ENCODE measurements around the gene TEAD4. TPM values are rescaled to one million over a fixed set of nuclear protein-coding genes. Genes with fewer than 3 reads are reported as not detected.

The TEAD4 gene
- total and polyA plus RNA-seq, 11 donors, result 5.7 to 59.2 (median 16.1) TPM

DNA sequence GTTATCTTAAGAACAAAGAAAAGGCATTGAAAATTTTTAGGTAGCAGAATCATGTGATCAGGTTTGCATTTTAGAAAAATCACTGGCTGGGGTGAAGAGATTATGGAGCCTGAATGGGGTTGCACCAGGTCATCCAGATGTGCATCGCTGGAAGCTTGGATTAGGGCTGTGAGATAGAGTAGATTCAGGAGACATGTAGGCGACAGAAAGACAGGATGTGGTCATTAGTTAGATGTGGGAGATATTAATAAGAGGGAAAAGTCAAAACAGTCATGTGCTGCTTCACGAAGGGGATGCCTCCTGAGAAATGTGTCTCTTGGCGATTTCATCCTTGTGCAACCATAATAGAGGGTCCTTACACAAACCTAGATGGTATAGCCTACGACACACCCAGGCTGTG, 25.1 kb downstream of the TEAD4 start:
- H3K27me3 ChIP-seq, result no peaks in the 10 kb centered on the region
- intact Hi-C loops (cut with DNase I), result no loop called here
- ATAC-seq (no peak), DNase-seq (no peak)
- no peak overlapping the region for H3K27ac ChIP-seq
- WGBS, 4 donors, result 72 to 74% (median 74%) methylated on average over 5 of the region's 5 CpGs
- peaks cover 0 to 19% (median 0%) of the 10 kb centered on the region in 12 donors for H3K4me1 ChIP-seq
- TF ChIP-seq POLR2A (IDR thresholded peaks at IDR 0.05), result no peak
- TF ChIP-seq, protein P1, sequence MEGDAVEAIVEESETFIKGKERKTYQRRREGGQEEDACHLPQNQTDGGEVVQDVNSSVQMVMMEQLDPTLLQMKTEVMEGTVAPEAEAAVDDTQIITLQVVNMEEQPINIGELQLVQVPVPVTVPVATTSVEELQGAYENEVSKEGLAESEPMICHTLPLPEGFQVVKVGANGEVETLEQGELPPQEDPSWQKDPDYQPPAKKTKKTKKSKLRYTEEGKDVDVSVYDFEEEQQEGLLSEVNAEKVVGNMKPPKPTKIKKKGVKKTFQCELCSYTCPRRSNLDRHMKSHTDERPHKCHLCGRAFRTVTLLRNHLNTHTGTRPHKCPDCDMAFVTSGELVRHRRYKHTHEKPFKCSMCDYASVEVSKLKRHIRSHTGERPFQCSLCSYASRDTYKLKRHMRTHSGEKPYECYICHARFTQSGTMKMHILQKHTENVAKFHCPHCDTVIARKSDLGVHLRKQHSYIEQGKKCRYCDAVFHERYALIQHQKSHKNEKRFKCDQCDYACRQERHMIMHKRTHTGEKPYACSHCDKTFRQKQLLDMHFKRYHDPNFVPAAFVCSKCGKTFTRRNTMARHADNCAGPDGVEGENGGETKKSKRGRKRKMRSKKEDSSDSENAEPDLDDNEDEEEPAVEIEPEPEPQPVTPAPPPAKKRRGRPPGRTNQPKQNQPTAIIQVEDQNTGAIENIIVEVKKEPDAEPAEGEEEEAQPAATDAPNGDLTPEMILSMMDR (IDR thresholded peaks at IDR 0.05), result no peak
- H3K36me3 ChIP-seq, result peaks cover 0 to 9% (median 2%) of the 10 kb centered on the region in 9 donors
- H3K4me3 ChIP-seq, result no peak overlapping the region
- peaks cover 0 to 5% (median 0%) of the 10 kb centered on the region in 12 donors for H3K9me3 ChIP-seq

DNA sequence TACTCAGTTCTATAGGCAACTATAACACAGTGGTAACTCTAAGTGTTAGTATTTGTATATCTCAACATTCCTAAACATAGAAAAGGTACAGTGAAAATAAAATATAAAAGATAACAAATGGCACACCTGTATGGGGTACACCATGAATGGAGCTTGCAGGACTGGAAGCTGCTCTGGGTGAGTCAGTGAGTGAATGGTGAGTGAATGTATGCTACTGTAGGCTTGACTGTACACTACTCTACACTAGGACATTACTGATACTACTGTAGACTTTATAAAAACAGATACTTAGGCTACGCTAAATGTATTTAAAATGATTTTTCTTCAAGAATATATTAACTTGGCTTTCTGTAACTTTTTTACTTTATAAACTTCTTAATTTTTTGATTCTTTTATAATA, 25.5 kb downstream of the TEAD4 start:
- Histone ChIP-seq H3K4me3 (no peak overlapping the region), H3K36me3 (peaks cover 0 to 5% (median 0%) of the 10 kb centered on the region in 9 donors), H3K9me3 (peaks cover 0 to 9% (median 1%) of the 10 kb centered on the region in 12 donors), H3K27ac (no peak overlapping the region), H3K27me3 (no peaks in the 10 kb centered on the region), H3K4me1 (peaks cover 0 to 19% (median 0%) of the 10 kb centered on the region in 12 donors)
- no peak for ATAC-seq
- intact Hi-C loops (cut with DNase I), result no loop called here
- DNase-seq, result no peak
- 97 to 100% (median 98%) methylated on average over 1 of the region's 1 CpG for WGBS, 4 donors
- TF ChIP-seq, protein P1 (IDR thresholded peaks at IDR 0.05), result no peak
- no peak for TF ChIP-seq POLR2A (IDR thresholded peaks at IDR 0.05)

- H3K4me3 ChIP-seq, result no peak overlapping the region
- no peak for ATAC-seq
- H3K4me1 ChIP-seq, result peaks cover 0 to 19% (median 0%) of the 10 kb centered on the region in 12 donors
- H3K27ac ChIP-seq, result no peak overlapping the region
- intact Hi-C loops (cut with DNase I), result no loop called here
- no peaks in the 10 kb centered on the region for H3K27me3 ChIP-seq
- WGBS, 4 donors, result 71 to 87% (median 78%) methylated on average over 3 of the region's 3 CpGs
- TF ChIP-seq, protein P1 (IDR thresholded peaks at IDR 0.05), result no peak
- no peak for TF ChIP-seq POLR2A (IDR thresholded peaks at IDR 0.05)
- peaks cover 0 to 17% (median 3%) of the 10 kb centered on the region in 12 donors for H3K9me3 ChIP-seq
- H3K36me3 ChIP-seq, result peaks cover 0 to 7% (median 0%) of the 10 kb centered on the region in 9 donors
- DNase-seq, result no peak
Observed at GRCh38 chr12:2986876-2987275, 27.7 kb downstream of the TEAD4 start.

DNA sequence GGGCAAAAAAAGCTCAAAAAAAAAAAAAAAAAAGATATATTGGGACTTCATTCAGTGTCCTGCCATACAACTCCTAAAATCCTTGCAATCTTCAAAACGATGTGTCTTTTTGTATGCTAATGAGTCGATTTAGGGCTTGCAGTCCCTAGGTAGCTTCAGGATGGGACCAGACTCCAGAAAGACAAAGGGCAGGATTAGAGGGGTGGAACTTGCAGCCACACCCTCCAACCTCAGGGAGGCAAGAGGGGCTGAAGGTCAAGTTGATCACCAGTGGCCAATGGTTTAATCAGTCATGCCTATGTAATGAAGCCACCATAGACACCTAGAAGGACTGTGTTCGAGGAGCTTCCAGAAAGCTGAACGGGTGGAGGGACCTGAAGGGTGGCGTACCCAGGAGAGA, 29.3 kb downstream of the TEAD4 start:
- Histone ChIP-seq H3K9me3 (peaks cover 0 to 17% (median 3%) of the 10 kb centered on the region in 12 donors), H3K4me1 (peaks cover 0 to 7% (median 0%) of the 10 kb centered on the region in 12 donors), H3K27ac (no peak overlapping the region), H3K4me3 (no peak overlapping the region), H3K27me3 (no peaks in the 10 kb centered on the region), H3K36me3 (peaks cover 0 to 7% (median 0%) of the 10 kb centered on the region in 9 donors)
- TF ChIP-seq POLR2A (IDR thresholded peaks at IDR 0.05), result no peak
- TF ChIP-seq, protein P1 (IDR thresholded peaks at IDR 0.05), result no peak
- intact Hi-C loops (cut with DNase I), result no loop called here
- DNase-seq (no peak), ATAC-seq (no peak)
- 95 to 97% (median 97%) methylated on average over 5 of the region's 5 CpGs for WGBS, 4 donors
